Measurements from ENCODE around the gene MED27.

DNA sequence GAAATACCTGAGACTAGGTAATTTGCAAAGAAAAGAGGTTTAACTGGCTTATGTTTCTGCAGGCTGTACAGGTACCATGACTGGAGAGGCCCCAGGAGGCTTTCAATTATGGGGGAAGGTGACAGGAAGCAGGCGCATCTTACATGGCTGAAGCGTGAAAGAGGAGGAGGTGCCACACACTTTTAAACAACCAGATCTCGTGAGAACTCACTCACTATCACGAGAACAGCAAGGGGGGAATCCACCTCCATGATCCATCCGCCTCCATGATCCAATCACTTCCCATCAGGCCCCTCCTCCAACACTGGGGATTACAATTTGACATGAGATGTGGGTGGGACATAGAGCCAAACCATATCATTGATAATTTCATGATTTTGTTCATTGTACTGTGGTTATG lies 2.5 kb upstream of the MED27 start:
- TF ChIP-seq, protein P1, sequence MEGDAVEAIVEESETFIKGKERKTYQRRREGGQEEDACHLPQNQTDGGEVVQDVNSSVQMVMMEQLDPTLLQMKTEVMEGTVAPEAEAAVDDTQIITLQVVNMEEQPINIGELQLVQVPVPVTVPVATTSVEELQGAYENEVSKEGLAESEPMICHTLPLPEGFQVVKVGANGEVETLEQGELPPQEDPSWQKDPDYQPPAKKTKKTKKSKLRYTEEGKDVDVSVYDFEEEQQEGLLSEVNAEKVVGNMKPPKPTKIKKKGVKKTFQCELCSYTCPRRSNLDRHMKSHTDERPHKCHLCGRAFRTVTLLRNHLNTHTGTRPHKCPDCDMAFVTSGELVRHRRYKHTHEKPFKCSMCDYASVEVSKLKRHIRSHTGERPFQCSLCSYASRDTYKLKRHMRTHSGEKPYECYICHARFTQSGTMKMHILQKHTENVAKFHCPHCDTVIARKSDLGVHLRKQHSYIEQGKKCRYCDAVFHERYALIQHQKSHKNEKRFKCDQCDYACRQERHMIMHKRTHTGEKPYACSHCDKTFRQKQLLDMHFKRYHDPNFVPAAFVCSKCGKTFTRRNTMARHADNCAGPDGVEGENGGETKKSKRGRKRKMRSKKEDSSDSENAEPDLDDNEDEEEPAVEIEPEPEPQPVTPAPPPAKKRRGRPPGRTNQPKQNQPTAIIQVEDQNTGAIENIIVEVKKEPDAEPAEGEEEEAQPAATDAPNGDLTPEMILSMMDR (IDR thresholded peaks at IDR 0.05; ENCODE audit: low read depth, low read length) = no peak
- no peak for TF ChIP-seq MAX (IDR thresholded peaks at IDR 0.05; ENCODE audit: low read depth, low read length)
- no peak for TF ChIP-seq POLR2A (IDR thresholded peaks at IDR 0.05; ENCODE audit: extremely low read depth, insufficient read length)
